ENCODE measurements around the gene TARBP1.
"Not testable (repeated sequence)": the region's sequence is repeated elsewhere in the genome, so short reads cannot be mapped to it uniquely, and the experiment has no call there.

The TARBP1 gene

DNA sequence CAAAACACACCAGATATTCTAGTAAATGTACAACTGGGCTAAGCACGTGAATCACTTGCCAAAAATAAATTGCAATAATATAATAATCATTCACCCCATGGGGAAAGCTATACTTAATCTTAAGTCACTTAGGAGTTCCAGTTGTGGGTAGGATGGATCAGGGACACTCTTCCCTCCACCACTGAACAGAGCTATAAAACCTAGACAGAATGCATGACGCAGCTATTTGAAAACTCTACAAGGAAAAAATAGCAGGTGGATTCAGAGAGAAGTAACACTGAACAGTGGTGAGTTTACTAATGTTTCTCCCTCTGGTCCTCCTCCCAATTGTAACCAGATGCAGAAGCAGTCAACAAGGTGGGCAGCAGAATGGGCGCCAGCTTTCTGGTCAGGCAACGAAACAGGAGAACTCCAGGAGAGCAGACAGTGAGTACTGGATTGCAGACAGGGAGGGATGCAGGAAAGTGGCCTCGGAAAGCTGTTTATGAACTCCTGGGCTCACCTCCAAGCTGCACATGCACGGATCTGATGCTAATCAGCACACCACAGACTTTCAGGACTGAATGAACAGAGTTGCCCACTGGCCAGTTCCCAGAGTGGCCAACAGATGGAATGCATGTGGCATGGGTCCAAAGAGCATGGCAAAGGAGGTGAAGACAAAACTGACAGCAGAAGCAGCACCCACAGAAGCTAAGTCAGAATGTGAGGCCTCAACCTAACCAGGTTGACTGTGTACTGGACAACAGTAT, 41.4 kb downstream of the TARBP1 start:
- no peak for DNase-seq (ENCODE audit: low read depth, low spot score)

DNA sequence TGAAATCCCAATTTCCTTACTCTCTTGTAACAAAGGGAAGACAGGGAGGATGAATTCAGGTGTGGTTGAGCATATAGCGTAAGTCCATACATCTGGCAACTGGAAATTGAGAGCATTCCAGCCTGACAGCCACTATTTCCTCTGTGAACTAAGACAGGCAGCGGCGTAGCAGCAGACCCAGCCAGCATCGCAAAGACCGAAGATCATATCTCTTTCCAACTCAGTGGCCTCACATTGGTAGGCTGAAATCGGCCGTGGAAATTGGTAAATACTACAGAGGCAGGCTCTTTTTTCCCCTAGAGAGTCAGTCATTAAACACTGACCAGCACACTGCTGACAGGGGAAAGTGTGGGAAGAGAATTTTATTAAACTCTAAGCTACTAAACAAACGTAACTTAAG, 43.4 kb downstream of the TARBP1 start:
- no peak for DNase-seq (ENCODE audit: low read depth, low spot score)

DNA sequence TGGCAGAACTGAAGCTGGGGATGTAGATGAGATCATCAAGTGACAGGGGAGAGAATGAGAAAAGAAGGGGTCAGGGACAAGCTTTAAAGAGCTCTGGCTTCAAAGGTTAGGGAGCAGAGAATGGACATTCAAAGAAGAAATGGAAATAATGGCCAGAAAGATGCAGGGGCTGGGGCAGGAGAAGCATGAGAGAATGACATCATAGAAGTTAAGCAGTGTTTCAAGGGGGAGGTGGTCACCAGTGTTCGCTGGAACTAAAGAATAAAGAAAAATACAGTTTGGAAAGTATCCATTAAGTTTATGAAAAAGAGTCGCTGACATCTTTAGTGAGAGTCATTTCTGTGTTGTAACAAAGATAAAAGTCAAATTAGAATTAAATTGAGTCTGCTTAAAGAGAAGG, 44.3 kb downstream of the TARBP1 start:
- no peak for DNase-seq (ENCODE audit: low read depth, low spot score)

DNA sequence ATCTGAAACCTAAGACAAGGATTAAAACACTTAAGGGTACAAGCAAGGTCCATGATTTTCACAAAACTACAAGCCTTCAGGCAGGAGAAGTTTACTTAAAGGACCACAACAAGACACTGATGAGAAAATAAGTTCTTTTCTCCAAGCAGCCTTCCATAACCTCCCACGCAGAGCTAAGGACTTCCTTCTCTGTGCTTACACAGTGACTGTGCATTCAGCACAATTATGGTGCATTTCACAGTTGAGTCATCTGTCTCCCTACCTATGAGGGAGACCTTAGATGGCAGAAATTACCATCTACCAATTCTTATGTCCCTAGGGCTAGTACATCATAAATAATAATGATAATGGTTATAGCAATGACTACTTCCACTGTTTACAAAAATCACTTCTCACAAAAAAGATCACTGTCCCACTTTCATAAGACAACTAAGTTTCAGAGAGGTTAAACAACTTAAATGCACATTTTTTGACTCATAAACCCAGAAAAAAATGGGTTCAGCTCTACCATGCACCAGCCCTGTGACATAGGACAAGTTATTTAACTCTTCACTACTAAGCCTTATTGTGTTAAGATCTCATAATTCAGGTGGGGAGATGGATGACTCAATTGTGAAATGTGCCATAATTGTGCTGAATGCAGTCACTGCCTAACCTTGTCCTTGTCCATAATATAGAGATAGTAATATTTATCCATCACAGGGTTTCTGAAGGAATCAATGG, 45.3 kb downstream of the TARBP1 start:
- no peak for DNase-seq (ENCODE audit: low read depth, low spot score)

DNA sequence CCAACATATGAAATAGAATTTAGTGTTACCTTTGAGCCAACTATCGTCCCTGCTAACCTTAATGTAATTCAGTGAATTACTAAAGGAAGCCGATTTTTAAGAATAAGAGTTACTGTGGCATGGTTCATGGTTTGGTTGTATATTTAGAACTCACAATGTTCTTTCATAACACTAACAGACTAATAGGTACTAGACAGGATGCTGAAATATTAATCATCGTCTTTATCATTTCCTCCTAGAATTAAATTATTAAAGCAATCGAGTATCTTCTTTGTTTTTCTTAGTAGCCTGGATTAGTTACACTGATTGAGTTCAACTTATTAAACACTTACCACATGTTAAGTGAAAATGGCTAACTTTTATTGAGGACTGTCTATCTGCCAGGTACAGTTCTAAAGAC, 47.7 kb downstream of the TARBP1 start:
- no peak for DNase-seq (ENCODE audit: low read depth, low spot score)

DNA sequence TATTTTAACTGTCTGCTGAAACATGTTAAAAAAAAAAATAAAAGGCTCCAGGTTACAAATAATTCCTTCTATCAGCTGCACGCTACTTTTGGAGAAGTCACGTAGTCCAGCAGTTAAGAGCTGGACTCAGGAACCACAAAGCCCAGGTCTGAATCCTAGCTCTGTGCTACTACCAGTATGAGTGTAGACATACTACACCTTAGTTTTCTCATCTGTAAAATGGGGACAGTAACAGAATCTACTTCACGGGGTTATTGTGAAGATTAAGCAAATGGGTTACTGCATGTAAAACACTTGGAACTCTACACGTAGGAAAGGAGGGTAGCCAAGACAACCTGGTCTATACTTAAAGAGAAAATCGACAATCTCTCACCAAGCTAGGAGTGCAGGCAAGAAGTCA, 48.3 kb downstream of the TARBP1 start:
- no peak for DNase-seq (ENCODE audit: low read depth, low spot score)

DNA sequence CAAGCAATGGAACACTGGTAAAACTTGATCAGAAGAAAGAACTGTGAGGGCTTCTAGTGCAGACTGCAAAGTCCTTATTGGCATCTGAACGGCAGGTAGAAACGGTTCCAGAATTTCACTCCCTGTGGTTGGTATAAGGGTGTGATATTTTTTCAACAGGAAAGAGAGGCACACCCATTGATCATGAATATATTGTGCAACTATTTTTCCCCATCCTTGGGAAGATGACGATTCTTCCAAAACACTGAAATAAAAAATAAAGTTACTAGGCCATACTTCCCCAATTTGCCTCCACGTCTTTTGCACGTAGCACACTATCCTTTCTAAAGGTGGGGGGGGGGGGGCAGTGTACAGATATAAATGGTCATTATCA, 49.6 kb downstream of the TARBP1 start:
- no peak for DNase-seq (ENCODE audit: low read depth, low spot score)

DNA sequence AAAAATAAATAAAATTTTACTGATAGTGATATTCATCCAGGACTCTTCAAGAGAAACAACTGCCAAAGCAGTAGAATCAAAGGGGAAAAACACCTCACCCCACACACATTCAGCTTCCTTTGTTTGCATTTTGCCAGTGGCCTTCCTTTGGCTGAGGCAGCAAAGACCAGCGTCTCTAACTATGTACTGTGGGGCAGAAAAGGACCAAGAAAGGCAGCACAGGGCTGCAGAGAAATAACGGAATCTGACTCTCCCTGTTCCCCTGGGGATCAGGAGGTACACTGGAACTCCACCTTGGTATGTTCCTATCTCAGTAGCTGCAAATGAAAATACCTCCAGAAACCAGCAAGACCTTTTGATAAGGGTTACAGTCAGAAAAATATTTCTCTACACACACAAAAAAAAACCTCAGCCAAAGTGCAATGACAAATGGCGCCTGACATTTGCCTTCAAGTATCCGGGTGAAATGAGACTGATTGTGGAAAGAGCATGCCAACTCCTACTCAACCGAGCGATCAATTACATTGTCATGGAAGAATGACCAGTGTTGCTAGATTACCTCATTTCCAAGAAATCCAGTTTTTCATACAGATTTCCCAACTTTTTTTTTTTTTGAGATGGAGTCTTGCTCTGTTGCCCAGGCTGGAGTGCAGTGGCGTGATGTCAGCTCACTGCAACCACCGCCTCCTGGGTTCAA, 50.9 kb downstream of the TARBP1 start:
- no peak for DNase-seq (ENCODE audit: low read depth, low spot score)

DNA sequence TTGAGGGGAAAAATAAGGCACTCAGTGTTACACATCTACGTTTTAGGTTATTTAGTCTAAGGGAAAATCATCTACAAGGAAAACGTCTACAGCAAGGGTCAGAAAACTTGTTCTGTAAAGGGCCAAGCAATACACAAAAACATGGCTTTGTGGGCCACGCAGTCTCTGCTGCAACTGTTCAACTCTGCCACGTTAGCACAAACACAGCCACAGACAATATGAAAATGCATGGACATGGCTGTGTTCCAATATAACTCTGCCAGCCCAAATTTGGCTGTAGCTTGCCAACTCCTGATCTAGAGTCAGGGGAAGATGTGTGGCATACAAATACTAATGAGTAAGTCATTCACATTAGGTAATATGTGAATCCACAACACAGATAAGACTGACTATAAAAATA, 65.0 kb downstream of the TARBP1 start:
- no peak for DNase-seq (ENCODE audit: low read depth, low spot score)

DNA sequence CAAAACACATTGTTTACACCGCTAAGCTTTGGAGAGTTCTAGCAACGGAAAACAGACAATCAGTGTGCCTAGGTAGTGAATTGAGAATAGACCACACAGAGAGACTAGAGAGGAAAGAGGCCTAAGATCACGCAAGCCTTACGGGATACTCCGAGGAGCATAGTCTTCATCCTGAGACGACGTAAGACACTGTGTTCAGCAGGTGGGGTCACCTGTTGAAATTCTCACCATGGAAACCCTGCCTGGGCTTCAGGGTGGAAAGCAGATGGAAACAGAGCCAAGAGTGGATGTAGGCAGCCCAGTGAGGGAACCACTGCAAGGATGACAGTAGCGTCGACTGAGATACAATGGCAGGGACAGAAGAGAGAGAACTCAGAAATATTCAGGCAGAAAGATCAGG, 65.5 kb downstream of the TARBP1 start:
- DNase-seq (ENCODE audit: low read depth, low spot score), result no peak

DNA sequence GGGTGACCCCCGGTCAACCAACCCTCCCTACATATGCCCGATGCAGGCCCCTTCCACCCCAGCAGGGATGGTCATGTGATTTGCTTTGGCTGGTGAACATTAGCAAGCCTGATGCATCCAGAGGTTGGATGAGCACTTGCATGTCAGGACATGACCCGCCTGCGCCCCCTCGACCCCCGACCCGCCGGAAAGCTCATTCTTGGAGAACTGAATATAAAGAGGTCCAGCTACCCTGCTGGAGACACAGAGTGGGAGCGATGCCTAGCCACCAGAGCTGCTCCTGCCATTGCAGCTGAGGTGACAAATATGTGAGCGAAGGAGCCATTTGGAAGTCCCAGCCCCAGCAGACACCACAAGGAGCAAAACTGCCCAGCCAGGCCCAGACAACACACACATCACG, 66.1 kb downstream of the TARBP1 start:
- DNase-seq (ENCODE audit: low read depth, low spot score), result no peak

DNA sequence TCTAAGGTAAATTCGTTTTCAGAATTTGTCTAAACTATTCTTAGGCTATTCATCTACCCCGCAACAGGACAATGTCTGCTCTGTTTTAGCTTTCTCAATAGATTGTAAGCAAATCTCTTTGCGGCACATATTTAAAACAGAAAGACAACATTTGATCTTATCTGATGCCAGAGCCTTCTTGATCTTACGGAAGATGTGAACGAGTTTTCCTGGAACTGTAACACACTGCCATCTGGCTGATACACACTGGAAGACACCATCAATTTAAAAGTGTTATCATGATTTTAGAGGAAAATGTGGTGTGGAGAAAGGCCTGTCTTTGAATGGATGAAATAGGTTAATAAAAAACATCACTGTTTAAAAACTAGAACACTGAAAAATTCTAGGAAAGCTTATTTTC, 69.7 kb downstream of the TARBP1 start:
- DNase-seq (ENCODE audit: low read depth, low spot score), result no peak

DNA sequence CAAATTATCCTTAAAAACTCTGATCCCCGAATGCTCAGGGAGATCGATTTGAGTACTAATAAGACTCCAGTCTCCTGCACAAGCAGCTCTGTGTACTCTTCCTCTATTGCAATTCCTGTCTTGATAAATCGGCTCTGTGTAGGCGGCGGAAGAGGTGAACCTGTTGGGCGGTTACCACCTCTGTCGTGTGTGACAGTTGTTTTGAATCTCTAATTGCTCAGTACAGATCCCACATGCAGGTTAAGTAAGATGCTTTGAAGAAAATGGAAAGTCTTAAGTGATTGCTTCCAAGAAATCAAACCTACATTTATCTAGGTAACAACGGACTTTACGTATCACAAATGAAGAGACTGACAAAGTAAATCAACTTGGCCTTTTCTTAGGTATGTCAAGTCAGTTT, 70.2 kb downstream of the TARBP1 start:
- no peak for DNase-seq (ENCODE audit: low read depth, low spot score)

DNA sequence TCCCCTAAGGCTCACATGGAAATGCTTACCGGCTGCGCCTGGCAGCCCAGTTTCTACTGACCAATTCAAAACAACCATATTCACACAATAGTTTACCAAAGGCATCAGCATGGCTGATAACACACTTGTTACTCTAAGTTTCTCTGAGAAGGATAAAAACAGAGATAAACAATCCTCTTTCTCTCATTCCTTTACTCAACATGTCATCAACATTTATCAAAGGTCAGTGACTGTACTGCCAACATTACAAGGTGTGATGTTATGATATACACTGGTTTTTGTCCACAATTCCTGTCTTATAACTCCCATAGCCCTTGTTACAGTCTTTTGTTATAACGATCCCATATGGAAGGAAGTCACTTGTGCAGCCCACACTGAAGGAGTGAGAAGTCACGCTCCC, 72.1 kb downstream of the TARBP1 start:
- DNase-seq (ENCODE audit: low read depth, low spot score), result no peak

DNA sequence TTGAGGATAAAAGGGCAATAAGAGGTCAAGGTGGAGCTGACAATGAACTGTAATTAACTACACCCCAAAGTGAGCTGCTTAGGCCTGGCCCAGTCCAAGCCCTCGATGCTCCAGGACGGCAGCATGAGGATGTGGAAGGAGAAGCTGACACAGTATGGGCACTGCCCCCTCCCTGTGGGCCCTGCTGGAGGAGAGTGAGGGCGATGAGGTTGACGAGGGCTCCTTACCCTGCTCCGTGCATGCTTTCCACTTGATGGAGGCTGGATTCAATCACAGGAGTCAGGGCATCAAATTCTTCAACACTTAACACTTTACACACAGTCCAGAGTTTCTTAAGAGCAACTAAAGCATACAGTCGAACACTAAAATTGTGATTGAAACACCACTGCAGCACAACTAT, 73.3 kb downstream of the TARBP1 start:
- DNase-seq (ENCODE audit: low read depth, low spot score), result no peak

DNA sequence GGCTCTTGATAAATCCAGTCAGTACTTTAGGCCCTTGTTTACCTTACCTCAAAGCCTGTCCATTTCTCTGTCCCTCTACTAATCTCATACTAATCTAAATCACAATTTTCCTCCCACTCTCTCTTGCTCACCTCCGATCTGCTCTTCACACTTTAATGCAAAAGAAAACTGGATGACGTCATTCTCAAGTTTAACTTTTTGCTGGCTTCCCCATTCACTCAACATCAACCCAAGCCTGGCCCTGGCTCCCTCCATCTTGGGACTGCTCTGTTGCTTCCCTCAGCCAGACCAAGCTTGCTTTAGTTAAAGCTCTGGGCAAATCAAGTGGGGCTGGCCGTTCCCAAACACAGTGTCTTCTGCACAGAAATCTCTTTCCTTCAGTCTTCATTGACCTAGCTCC, 76.0 kb downstream of the TARBP1 start:
- no peak for DNase-seq (ENCODE audit: low read depth, low spot score)

DNA sequence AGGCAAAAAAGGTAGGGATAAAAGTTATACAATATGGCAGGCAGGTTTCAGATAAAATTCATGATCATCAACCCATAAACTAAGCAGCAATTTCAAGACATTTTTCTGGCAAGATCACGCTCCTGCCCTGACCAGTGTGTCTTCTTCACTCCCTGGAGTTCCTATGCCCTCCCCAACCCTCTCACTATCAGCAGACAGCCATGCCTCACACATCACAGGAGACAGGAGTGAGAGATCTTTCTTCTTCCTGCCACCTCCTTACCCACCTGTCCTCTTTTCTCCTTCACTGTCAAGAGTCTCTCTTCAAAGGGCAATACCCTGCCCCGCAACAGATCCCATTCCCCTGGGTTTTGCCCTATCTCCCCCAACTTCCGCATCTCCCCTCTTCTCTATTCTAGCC, 77.3 kb downstream of the TARBP1 start:
- no peak for DNase-seq (ENCODE audit: low read depth, low spot score)

DNA sequence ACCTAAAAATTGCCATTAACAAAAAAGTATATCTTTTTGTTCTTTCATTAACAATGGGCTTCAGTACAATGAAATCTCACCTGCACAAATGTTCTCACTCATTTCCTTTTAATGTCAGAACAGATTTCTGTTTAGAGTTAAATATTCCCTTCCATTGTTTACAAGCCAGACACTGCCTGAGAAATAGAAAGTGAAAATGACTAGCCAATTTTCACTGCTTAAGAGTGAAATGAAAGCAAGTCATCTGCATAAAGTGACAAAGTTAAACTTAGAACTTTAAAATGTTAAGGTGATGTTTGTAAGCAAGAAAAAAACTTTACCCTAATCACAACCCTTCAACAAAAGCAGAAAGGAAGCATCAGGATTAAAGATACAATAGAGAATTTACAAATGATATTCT, 78.2 kb downstream of the TARBP1 start:
- no peak for DNase-seq (ENCODE audit: low read depth, low spot score)

DNA sequence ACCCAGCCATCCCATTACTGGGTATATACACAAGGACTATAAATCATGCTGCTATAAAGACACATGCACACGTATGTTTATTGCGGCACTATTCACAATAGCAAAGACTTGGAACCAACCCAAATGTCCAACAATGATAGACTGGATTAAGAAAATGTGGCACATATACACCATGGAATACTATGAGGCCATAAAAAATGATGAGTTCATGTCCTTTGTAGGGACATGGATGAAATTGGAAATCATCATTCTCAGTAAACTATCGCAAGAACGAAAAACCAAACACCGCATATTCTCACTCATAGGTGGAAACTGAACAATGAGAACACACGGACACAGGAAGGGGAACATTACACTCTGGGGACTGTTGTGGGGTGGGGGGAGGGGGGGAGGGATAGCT, 79.5 kb downstream of the TARBP1 start:
- DNase-seq (ENCODE audit: low read depth, low spot score), result not testable (repeated sequence)

DNA sequence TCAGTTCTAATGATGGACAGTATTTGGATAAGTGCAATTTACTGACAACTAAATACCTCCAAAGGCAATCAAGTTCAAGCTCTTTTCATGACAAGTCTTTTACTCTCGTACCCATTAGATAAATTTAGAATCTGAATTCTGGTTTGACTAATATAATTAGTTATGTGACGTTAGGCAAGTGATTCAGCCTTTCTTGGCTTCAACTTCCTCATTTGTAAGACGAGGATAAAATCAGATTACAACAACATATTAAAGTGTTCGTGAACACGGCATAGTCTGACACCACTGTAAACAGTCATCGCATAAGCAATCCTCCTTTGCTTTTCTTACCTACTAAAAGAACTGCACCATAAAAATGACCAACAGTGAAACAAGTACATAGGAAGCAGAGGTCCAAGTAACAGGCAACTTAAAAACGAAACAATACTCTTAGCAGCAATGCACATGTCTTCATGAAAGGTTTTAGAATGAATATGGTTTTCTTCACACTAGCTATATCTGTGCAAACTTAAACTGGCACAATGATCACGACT, 80.1 kb downstream of the TARBP1 start:
- no peak for DNase-seq (ENCODE audit: low read depth, low spot score)

DNA sequence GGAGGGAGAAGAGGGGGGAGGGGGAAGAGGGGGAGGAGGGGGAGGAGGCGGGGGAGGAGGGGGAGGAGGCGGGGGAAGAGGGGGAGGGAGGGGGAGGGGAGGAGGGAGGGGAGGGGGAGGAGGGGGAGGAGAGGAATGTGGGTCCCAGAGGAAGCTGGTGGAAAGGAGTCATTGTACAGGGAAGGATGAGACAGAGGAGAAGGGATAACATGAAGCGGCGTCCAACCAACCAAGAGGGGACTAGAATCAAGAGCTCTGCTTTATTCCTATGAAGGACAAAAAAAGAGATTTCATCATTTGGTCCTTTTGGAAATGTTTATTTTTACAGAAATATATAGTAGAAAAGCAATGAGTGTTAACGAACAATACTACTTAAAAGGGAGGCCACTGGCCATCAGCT, 81.2 kb downstream of the TARBP1 start:
- no peak for DNase-seq (ENCODE audit: low read depth, low spot score)

DNA sequence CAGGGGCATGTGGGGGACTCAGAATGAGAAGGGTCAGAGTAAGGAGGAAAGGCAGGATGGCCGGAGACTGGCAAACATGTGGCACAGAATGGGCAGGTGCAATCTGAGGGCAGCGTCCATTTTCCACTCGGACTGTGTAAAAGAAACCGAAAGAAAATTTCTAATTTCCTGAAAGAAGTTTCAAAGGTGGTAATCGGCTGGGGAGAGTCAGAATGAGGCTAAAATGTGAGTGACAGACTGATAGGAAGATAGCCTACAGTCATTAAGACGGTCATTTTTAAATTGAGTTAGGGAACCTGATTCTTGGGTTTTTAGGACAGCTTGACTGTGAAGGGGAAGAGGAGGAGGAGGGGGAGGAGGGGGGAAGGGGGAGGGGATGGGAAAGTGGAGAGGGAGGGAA, 82.1 kb downstream of the TARBP1 start:
- DNase-seq (ENCODE audit: low read depth, low spot score), result no peak

DNA sequence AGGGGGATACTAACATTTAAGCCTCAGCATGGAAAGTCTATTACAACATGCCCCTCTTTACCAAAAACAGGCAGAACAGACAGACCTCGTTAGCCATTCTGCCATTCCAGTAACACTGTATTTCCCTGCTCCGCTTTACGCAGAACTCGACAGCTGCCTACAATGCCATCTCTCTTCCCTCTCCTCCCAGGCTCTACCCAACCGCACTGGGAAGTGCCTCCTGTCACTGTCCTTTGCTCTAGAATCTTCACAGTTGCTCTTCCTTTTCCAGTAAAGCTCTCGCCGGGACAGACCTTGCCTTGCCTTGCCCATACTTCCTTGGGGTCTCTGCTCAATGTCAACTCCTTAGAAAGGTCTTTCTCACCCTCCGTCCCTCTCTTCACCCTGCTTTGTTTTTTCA, 82.9 kb downstream of the TARBP1 start:
- DNase-seq (ENCODE audit: low read depth, low spot score), result no peak
